B cell (primary cell): Measurements from ENCODE around the gene SHB.

ENCODE experiments used
- EZH2 ChIP-seq: IDR thresholded peaks from 2 replicates; pipeline ENCODE4 v1.6.1; 2012; ENCODE audit warnings: borderline replicate concordance, low read depth, mild to moderate bottlenecking, moderate library complexity, low read length; ENCODE audit not compliant: insufficient read depth, poor library complexity, severe bottlenecking
- TF ChIP-seq, protein P1 (sequence below): fragments of 200-600 bp; IDR thresholded peaks from one replicate; pipeline ENCODE4 v1.8.0; 2022; ENCODE audit warnings: antibody characterized with exemption, mild to moderate bottlenecking

DNA sequence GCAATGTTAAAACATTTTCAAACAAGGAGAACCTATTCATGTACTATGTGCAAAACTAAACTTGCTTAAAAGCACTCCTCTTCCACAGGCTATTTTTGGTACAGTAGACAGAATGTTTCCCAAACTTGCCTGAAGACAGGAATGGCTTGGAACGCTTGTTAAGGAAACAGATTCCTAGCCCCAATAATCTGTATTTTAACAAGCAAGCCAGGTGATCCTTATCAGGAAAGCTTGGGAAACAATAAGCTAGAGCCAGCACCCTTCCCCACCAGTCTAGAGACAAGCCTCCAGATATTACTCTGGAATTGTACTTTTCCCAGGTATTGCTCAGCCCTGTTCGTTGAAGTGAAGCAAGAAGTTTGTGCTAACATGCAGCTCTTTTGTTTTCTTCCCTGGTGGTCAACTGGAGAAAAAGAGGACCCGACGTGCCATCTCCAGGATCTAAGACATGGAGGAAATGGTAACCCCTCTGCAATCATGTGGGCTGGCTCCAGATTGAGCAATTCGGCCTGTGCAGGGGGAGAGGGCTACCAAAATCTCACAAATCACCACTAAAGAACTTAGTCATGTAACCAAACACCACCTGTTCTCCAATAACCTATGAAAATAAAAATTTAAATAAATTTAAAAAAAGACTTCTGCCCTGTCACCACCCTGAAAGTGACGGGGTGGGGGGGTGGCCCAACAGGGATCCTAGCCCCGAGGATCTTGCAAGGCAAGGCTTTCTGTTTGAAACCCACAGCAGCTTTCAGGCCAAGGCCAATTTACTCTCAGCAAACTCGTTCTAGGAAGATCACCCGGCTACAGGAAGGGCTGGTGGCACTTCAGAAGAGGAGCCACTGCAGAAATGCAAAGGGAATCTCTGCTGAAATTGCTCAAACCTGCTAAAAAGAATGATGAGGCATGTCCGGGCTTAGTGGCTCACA, 48.6 kb downstream of the SHB start:
- TF ChIP-seq, protein P1, sequence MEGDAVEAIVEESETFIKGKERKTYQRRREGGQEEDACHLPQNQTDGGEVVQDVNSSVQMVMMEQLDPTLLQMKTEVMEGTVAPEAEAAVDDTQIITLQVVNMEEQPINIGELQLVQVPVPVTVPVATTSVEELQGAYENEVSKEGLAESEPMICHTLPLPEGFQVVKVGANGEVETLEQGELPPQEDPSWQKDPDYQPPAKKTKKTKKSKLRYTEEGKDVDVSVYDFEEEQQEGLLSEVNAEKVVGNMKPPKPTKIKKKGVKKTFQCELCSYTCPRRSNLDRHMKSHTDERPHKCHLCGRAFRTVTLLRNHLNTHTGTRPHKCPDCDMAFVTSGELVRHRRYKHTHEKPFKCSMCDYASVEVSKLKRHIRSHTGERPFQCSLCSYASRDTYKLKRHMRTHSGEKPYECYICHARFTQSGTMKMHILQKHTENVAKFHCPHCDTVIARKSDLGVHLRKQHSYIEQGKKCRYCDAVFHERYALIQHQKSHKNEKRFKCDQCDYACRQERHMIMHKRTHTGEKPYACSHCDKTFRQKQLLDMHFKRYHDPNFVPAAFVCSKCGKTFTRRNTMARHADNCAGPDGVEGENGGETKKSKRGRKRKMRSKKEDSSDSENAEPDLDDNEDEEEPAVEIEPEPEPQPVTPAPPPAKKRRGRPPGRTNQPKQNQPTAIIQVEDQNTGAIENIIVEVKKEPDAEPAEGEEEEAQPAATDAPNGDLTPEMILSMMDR, result no peak
- TF ChIP-seq EZH2, result no peak
